Left colon (tissue), 2 donors: Measurements from ENCODE around the gene CPSF3. TPM values are rescaled to one million over a fixed set of nuclear protein-coding genes. Genes with fewer than 3 reads are reported as not detected.

Experiments used
- ATAC-seq: fragments of 200-7000 bp; cut with Tn5 transposase; one replicate; pipeline ENCODE4 v1.9.1; 2020; ENCODE audit warnings: mild to moderate bottlenecking, moderate library complexity
- DNase-seq, 2 donors: peaks; one replicate each; pipeline ENCODE4 v3.0.0-alpha.2; 2020
- intact Hi-C, 2 donors: fragments of 100-400 bp; cut with DNase I in 1 of 2; cut with micrococcal nuclease in 1 of 2; formaldehyde crosslinking; loops; one replicate each; pipeline versions ENCODE4 v1.11.2 to v1.14.0; 2022; cut with DNase I, micrococcal nuclease
- total RNA-seq, 2 donors: library from RNA; stranded (reverse); fragmentation: NEBNext Ultra II Directional; extraction: Animal tissue kit (Norgen Biotek cat#: 25700); gene quantifications; one replicate each; pipeline ENCODE4 v1.2.1, GENCODE V29; 2021
- donor health status: DM: no; HTN: no; CAD: no.
- donor health status: DM: yes; HTN: yes; CAD: no.

The CPSF3 gene
- total RNA-seq, 2 donors from 2014 or later = 17.7 to 20.0 TPM

GRCh38 chr2:9412781-9413180 is 10.7 kb upstream of the CPSF3 start:
- no peak for ATAC-seq
- intact Hi-C loops = no loop called here
- DNase-seq = no peak

- DNase-seq (no peak), ATAC-seq (no peak)
- intact Hi-C loops = no loop called here
Observed at GRCh38 chr2:9415516-9416169, 7.8 kb upstream of the CPSF3 start.

- ATAC-seq (no peak), DNase-seq (no peak)
- intact Hi-C loops = no loop called here
Observed at GRCh38 chr2:9416267-9416961, 7.0 kb upstream of the CPSF3 start.

DNA sequence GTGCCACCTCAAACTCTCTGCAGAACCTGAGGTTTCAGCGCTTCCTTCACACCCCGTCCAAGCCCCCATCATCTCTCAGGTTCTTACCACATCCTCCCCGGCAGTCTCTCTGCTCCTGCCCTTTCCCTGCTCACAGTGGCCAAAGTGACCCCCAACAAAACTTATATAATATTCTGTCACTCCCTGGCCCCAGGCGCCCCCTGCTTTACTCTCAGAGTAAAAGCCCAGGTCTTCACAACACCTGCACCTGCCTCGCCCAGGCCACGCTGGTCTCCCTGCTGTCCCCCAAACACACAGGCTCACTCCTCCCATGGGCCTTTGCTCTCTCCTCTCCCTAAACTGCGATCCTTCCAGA is 6.5 kb upstream of the CPSF3 start:
- ATAC-seq (no peak), DNase-seq (no peak)
- intact Hi-C loops = no loop called here

- DNase-seq (no peak), ATAC-seq (no peak)
- intact Hi-C loops = no loop called here
Observed at GRCh38 chr2:9417725-9418124, 5.7 kb upstream of the CPSF3 start.

- intact Hi-C loops = no loop called here
- DNase-seq (no peak), ATAC-seq (no peak)
Observed at GRCh38 chr2:9418746-9419145, 4.7 kb upstream of the CPSF3 start.

DNA sequence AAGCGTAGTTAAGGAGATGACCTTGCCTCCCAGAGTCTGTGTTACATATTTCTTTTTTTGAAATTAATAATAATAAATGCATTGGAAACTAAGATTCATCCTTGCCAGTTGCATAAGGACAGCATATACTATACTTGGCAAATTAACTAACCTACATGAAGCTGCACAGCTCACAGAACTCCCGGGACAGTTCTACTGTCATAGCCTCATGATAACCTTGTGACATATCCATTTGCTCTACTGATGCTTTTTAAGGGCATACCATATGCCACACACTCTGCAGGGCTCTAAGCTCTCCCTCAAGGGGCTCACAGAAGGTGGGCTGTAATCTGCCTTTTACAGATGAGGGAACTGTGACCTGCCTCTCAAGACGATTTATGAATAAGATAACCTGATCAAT is 3.9 kb upstream of the CPSF3 start:
- intact Hi-C loops = no loop called here
- DNase-seq = no peak

DNA sequence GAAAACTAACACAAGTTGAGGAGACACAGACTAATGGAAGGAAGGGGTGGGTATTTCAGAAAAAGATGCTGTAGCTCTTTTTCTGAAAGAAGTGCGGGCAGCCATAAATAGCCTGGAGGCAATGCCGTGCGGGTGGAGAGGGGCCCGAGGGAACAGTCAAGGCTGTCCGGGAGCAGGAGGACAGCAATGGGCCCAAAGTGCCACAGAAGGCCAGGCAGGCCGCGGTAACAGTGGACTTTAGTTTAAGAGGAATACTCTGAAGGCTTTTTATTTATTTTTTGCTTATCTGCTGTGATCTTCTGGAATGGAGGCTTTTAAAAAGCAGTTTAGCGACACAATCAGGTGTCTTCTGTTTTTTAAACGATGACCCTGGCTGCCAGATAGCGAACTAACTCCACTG is 3.0 kb upstream of the CPSF3 start:
- ATAC-seq (no peak), DNase-seq (no peak)

More for the DNA sequence above, 3.9 kb upstream of the CPSF3 start:
- ATAC-seq = no peak

GRCh38 chr2:9422321-9423099 is 944 bp upstream of the CPSF3 start:
- peak; percentile 38 for ATAC-seq
- DNase-seq = peak; percentile 46 to 57
- intact Hi-C loops = no loop called here

More for the DNA sequence above, 3.0 kb upstream of the CPSF3 start:
- intact Hi-C loops = no loop called here

GRCh38 chr2:9423922-9424272 is 443 bp downstream of the CPSF3 start:
- peak; percentile 17 for ATAC-seq
- DNase-seq = peak in 1 of 2 donors; percentile 35
- intact Hi-C loops = no loop called here

DNA sequence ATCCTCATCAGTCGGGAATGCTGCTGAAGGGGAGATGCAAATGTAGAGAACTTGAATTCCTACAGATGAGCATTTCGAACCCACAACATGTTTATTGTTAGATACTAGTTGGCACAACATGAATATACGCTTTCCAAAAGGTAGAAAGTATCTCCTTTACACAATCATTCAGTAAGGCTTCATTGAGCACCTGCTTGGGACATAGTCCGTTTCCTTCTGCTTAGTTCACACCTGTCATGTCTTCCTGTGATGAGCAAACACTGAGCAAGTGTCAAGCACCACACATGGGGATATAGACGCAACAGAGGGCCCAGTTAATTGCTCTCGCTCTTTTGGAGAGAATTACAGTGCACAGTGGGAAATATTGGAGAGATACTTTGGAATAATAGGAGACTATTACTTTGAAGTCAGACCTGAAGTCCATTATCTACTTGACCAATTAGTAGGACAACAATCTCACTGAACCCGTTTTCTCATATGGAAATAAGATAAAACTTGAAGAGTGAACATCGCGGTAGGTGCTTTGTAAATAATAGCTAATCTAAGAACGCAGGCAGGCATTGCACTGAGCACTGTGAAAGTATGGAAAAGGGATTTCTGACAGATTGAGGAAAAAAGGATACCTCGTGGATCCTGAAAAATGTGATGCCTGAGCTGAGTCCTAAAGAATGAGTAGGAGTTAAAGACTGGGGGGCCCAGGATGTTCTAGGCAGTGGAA is 1.2 kb downstream of the CPSF3 start:
- no peak for ATAC-seq
- DNase-seq = no peak
- intact Hi-C loops = no loop called here

DNA sequence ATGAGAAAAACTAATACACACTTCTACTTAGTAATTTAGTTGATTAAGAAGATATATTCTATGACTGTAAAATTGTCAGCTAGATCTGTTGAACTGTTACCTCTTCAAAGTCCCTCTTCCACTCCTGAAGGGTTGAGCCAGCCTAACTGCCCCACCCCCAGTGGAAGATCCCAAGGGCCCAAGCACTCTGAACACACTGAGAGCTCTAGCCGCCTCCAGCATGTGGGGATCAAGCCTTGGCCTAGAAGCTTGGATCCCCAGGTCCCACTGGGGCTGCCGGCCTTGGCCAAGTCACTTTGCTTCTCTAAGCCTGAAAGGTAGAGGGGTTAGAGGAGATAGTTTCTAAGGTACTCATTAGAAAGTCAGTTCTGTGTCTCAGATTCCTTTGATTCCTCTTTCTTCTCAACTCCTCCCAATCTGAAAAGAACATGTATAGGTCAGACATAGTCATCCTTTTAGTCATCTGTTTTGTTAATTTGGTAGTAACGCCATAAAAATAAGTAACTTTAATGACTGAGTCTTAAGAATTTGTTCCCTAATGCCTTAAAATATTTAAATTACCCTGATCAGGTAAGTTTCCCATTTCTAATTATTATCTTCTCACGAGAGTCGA is 5.6 kb downstream of the CPSF3 start:
- DNase-seq (no peak), ATAC-seq (no peak)
- intact Hi-C loops = no loop called here

DNA sequence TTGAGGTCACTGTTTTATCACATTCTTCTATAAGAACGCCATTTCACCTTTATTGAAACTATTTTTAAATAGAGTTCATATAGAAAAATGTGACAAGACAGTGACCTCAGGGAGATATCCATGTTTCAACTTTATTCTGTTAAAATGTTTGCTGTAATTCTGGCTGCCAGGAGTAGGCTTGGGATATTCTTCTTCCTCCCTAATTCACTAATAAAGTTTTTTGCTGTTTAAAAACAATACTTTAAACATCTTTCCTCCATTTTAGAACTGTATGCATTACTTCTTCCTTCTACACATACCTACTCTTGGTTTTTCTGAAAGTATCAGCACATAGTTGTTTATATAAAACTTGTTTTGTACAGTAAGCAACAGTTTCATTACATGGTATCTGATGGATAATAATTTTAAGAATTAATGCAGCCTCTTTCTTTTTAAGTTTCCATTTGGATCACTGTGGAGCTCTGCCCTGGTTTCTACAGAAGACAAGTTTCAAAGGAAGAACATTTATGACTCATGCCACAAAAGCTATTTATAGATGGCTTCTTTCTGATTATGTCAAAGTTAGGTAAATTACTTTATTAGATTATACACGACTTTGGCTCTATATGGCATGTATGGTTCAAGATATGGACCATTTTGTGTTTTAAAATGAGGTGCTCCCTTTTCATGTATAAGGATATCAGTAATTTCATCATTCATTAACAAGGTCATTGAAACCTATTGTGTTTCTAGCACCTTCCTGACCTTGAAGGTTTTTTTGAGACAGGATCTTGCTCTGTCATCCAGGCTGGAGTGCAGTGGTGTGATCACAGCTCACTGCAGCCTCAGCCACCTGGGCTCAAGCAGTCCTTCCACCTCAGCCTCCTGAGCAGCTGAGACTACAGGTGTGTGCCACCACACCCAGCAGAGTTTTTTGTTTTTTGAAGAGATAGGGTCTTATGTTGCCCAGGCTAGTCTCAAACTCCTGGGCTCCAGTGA is 7.2 kb downstream of the CPSF3 start:
- ATAC-seq (no peak), DNase-seq (no peak)
- intact Hi-C loops = no loop called here

DNA sequence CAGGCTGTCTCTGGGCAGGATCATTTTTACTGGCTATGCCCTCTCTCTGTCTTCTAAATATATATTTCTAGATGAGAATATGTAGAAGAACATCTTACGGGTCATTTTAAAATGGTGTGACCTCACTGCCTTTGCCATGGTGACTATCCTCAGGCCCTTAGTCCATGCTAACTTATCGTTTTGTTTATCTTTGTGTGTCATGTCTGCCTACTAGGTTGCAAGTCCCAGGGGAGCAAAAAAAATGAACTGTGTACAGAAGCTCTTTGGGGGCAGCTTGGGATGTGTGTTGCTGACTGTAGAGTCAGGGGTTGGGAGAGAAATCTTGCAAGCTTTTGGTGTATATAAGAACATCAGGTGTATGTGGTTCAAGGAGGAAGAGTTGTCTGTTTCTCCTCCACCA is 11.0 kb downstream of the CPSF3 start:
- no peak for ATAC-seq
- intact Hi-C loops = no loop called here

GRCh38 chr2:9439536-9439935 is 16.1 kb downstream of the CPSF3 start:
- no peak for ATAC-seq
- intact Hi-C loops = no loop called here
- no peak for DNase-seq

More for the DNA sequence above, 11.0 kb downstream of the CPSF3 start:
- no peak for DNase-seq

DNA sequence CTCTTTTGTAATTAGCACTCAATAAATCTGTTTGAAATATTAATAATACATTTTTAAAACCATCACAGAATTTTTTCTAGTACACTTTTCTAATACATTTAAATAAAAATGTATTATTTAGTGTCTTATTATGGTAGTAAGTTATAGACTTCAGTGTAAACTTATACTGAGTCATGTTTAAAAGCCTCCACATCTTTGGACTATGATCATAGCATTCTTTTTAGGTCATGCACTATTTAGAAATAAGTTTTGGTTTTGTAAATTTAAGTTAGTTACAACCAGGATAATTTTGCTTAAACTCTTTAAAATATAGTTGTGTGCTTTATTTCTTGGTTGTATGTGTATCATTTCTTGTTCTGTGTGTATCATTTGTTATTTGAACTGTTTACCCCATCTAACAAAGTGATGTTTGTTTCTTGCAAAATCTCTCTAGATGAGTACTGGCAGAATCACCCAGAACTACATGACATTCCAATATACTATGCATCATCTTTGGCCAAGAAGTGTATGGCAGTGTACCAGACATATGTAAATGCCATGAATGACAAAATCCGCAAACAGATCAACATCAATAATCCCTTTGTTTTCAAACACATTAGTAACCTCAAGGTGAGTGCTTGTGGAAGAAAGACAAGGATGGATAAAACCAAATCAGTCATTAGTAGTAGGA is 16.7 kb downstream of the CPSF3 start:
- intact Hi-C loops = no loop called here
- ATAC-seq = no peak

GRCh38 chr2:9441556-9441955 is 18.1 kb downstream of the CPSF3 start:
- intact Hi-C loops = no loop called here
- ATAC-seq = no peak
- DNase-seq = no peak

More for the DNA sequence above, 16.7 kb downstream of the CPSF3 start:
- no peak for DNase-seq
